Ovary (tissue), 9 donors: ENCODE data around the gene SRSF7. TPM values are rescaled to one million over a fixed set of nuclear protein-coding genes. Genes with fewer than 3 reads are reported as not detected.
"Not testable (repeated sequence)": the region's sequence is repeated elsewhere in the genome, so short reads cannot be mapped to it uniquely, and the experiment has no call there.

Experiments
- DNase-seq, 5 donors: peaks; one replicate each; pipeline ENCODE4 v3.0.0-alpha.2; 2019 to 2020
- H3K27ac ChIP-seq, 2 donors: fragments of 200-600 bp; one replicate each; pipeline versions ENCODE4 v1.5.1 to v1.8.0; 2019 to 2022
- H3K27me3 ChIP-seq: fragments of 200-600 bp; one replicate; pipeline ENCODE4 v1.8.0; 2022
- H3K36me3 ChIP-seq: fragments of 200-600 bp; sonication (generic); one replicate; pipeline ENCODE4 v1.5.1; 2019
- H3K4me1 ChIP-seq: one replicate; pipeline ENCODE4 v1.8.1; 2013; ENCODE audit warnings: mild to moderate bottlenecking, moderate library complexity; ENCODE audit not compliant: insufficient read depth
- H3K4me3 ChIP-seq: fragments of 200-600 bp; sonication (generic); one replicate; pipeline ENCODE4 v1.5.1; 2017
- H3K9me3 ChIP-seq, 2 donors: fragments of 200-600 bp in 1 of 2; sonication (generic) in 1 of 2; one replicate each; pipeline versions ENCODE4 v1.5.1 to v1.8.1; 2013 to 2019; ENCODE audit warnings: mild to moderate bottlenecking in 1 of 2, moderate library complexity in 1 of 2
- CTCF ChIP-seq, 3 donors: fragments of 450-650 bp in 2 of 3; fragments of 200-600 bp in 1 of 3; IDR thresholded peaks; one replicate each; pipeline versions ENCODE4 v1.5.1 to v1.8.0; 2016 to 2022; ENCODE audit warnings: antibody characterized with exemption in 3 of 3, mild to moderate bottlenecking in 1 of 3
- EP300 ChIP-seq: sonication (generic); formaldehyde crosslinking; IDR thresholded peaks from one replicate; pipeline ENCODE4 v1.6.1; 2017; ENCODE audit warnings: antibody characterized with exemption
- POLR2A ChIP-seq: fragments of 450-650 bp; IDR thresholded peaks from one replicate; pipeline ENCODE4 v1.6.1; 2017; ENCODE audit warnings: antibody characterized with exemption, mild to moderate bottlenecking, moderate library complexity
- WGBS, 3 donors: extraction: QIAGEN DNeasy Blood & Tissue Kit in 1 of 3; methylation state at CpG; one replicate each; pipeline versions ENCODE4 v1.1.5 to v1.1.7; 2013 to 2017; 5-methylcytosine and 5-hydroxymethylcytosine counted together
- intact Hi-C, 4 donors: fragments of 100-400 bp; cut with DNase I; formaldehyde crosslinking; loops; one replicate each; pipeline versions ENCODE4 v1.11.0 to v1.15.1; 2022 to 2023
- polyA plus RNA-seq, 2 donors: library from polyadenylated mRNA; stranded (reverse); fragments of 200-250 nt in 1 of 2; fragments of 350-450 nt in 1 of 2; fragmentation: Illumina TruSeq in 1 of 2; extraction: RNeasy Lipid Tissue Mini Kit (QIAGEN cat#74804) in 1 of 2; gene quantifications; one replicate each; pipeline ENCODE4 v1.2.3, GENCODE V29; 2013 to 2014
- total RNA-seq, 7 donors: library from RNA; depleted of rRNA in 2 of 7; stranded (reverse); fragments of >200 nt in 2 of 7; fragmentation: NEBNext Ultra II Directional in 3 of 7; extraction: Animal tissue kit (Norgen Biotek cat#: 25700) in 3 of 7; gene quantifications; one replicate each; pipeline versions ENCODE4 v1.1.0 to v1.2.4, GENCODE V29; 2016 to 2023
- donor health status: DM: no; HTN: no; CAD: no; lungs with moderate emphysema.
- donor health status: DM: no; HTN: no; CAD: no.
- donor health status: Bipolar disorder and iron deficiency.
- donor health status: DM: yes; HTN: yes; CAD: no.
- donor health status: DM: no; HTN: no; CAD: no.
- donor health status: DM: yes; HTN: yes; CAD: no.

The SRSF7 gene
- total and polyA plus RNA-seq, 9 donors, result 81.1 to 163 (median 106) TPM

DNA sequence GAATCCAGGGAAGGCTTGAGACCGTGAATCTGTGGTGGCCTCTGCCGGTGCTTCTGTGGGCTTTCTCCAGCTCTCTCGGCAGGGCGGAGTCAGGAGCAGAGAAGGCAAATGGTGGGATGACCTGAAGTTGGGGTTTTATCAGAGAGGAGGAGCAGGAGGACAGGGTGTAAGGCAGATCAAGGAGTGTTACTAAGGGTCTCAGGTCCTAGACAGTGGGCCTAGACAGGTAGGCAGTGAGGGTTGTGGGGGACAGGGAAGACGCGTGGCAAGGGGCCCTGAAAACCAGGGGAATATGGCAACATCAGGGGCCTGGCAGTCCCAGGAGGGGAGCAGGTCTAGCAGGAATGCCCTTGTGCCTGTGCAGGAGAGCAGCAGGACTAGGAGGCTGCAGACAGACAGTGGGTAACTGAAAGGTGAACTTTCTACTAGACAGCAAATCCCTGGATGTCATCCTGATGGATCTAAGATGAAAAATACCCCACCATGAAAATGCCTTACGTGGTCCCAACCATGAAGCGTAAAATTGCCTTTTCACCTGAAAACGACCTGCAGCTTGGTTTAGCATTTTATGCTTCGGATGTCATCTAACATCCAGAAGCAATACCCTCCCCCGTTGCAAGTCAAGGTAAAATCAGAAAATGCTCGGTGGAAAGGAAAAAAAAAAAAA, 42.1 kb downstream of the SRSF7 start:
- no peak for TF ChIP-seq POLR2A
- TF ChIP-seq CTCF (IDR thresholded peaks at IDR 0.05), result no peak
- no peak for TF ChIP-seq EP300
- Histone ChIP-seq H3K4me3 (no peak overlapping the region), H3K27ac (no peak overlapping the region), H3K9me3 (no peaks in the 10 kb centered on the region), H3K4me1 (no peaks in the 10 kb centered on the region), H3K27me3 (no peaks in the 10 kb centered on the region), H3K36me3 (no peaks in the 10 kb centered on the region)
- no peak for DNase-seq
- WGBS, 3 donors, result 77 to 82% (median 80%) methylated on average over 12 of the region's 12 CpGs
- intact Hi-C loops, result no loop called here

- intact Hi-C loops, H3K27ac ChIP-seq, H3K4me1 ChIP-seq, H3K36me3 ChIP-seq, H3K27me3 ChIP-seq, H3K4me3 ChIP-seq, DNase-seq, H3K9me3 ChIP-seq: not testable (repeated sequence)
- WGBS, 3 donors, result 89 to 92% (median 91%) methylated on average over 9 of the region's 9 CpGs
These were observed 42.7 kb downstream of the SRSF7 start for GRCh38 chr2:38708491-38708890.

GRCh38 chr2:38706846-38707345, 44.3 kb downstream of the SRSF7 start:
- Histone ChIP-seq H3K36me3 (no peaks in the 10 kb centered on the region), H3K9me3 (no peaks in the 10 kb centered on the region), H3K4me1 (no peaks in the 10 kb centered on the region), H3K27ac (no peak overlapping the region), H3K4me3 (no peak overlapping the region), H3K27me3 (no peaks in the 10 kb centered on the region)
- no peak for DNase-seq
- 78 to 88% (median 78%) methylated on average over 6 of the region's 6 CpGs for WGBS, 3 donors
- no peak for TF ChIP-seq EP300
- no peak for TF ChIP-seq POLR2A
- no peak for TF ChIP-seq CTCF (IDR thresholded peaks at IDR 0.05)
- intact Hi-C loops, result no loop called here

DNA sequence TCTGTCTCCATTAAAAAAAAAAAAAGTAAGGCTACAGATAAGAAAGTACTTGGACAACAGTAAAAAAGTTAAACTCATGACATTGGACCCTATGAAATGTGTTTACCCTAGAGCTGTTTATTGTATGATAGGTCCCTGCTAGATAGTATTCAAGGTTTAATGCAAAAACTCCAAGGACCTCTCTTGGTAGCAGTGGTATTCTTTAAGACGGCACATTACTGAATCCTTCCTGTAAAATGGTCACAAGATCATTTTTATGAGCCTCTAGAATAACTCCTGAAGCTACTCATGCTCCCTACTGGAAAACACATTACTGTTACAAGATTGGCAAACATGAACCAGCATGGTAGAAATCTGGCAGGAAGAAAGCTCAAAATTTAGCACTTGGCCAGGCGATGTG, 46.5 kb downstream of the SRSF7 start:
- H3K9me3 ChIP-seq, result no peaks in the 10 kb centered on the region
- TF ChIP-seq CTCF (IDR thresholded peaks at IDR 0.05) (no peak), POLR2A (no peak), EP300 (no peak)
- DNase-seq, result no peak
- H3K36me3 ChIP-seq, result no peaks in the 10 kb centered on the region
- no peaks in the 10 kb centered on the region for H3K27me3 ChIP-seq
- WGBS, 3 donors, result 85 to 95% (median 90%) methylated on average over 2 of the region's 2 CpGs
- no peaks in the 10 kb centered on the region for H3K4me1 ChIP-seq
- no peak overlapping the region for H3K4me3 ChIP-seq
- intact Hi-C loops, result no loop called here
- H3K27ac ChIP-seq, result no peak overlapping the region

GRCh38 chr2:38703336-38703735, 47.8 kb downstream of the SRSF7 start:
- H3K27ac ChIP-seq, H3K4me3 ChIP-seq, H3K4me1 ChIP-seq, H3K36me3 ChIP-seq, H3K9me3 ChIP-seq, intact Hi-C loops, H3K27me3 ChIP-seq, DNase-seq: not testable (repeated sequence)
- 96 to 100% (median 97%) methylated on average over 5 of the region's 5 CpGs for WGBS, 3 donors
